Stimulated activated CD8-positive, alpha-beta memory T cell treated with anti-CD3 and anti-CD28 coated beads, Interleukin-12 subunit alpha, Interleukin-12 subunit beta, amount 100 ng/mL, for 4 hours (primary cell): ENCODE results near the gene ITIH5.
A peak's percentile ranks its signal among the peaks of the same experiment; 100 is the strongest.
"Not testable (repeated sequence)": the region's sequence is repeated elsewhere in the genome, so short reads cannot be mapped to it uniquely, and the experiment has no call there.

Experiments used
- DNase-seq: peaks from one replicate; pipeline ENCODE4 v3.0.0-alpha.2; 2020; ENCODE audit warnings: low read depth

ITIH5 gene

DNA sequence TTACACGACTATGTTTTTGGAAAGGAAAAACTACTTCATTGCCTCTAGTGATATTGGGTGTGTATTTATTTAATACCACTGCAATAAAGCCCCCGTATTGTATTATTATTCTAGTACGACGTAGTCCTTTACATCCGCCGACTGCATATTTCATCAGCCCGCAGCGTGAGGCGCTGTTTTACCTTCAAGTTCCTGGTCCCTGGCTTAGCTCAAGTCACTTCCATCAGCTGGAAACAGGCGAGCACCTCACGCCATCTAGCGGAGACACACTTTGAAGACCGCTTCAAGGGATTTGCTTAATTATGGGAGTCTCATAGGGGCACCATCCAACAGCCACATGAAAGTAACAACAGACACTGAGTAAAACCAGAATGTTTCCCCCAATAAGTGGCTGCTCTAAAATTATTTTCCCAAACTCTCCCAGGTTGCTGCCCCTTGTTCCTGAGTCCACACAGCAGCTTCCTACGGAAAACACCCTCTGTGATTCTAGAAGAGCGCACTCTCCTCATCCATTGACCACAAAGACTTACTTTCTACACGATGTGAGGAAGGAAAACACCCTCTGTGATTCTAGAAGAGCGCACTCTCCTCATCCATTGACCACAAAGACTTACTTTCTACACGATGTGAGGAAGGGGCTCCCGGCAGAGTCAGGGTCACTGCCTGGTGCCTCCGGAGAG is 20.6 kb upstream of the ITIH5 start:
- peak; percentile 46 for DNase-seq

DNA sequence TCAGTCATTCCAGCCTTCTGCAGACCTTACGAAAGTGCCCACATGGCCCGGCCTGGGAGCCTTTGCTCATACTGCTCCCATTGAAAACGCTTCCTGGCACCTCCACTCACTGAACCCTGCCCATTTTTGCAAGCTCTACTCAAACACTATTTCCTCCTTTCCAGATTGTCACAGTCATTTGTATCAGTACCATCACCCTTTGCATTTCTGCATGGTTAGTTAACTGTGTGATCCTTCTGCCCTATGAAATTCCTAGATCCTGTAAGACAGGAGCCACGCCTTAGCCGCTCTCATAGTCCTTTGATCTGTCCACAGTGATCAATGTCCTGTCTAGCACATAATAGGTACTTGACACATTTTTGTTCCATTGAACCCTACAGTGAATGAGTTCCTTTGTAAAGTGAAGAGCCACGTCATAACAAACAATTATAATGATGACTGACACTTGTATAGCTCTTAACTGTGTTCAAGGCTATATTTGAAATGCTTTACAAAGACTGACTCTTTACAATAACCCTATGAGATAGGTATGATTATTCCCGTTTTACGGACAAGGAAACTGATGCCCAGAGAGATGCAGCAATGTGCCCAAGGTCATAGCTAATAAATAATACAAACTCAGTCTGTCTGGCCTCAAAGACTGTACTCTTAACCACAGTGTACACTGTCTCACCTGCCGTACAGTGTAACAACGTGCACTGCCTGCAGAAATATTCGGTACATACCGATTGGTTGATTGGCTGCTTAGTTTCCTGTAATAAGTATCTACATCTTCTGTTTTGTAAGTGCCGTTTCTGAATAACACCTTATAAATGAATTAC is 19.8 kb upstream of the ITIH5 start:
- DNase-seq: no peak

GRCh38 chr10:7680078-7680477 is 13.3 kb upstream of the ITIH5 start:
- not testable (repeated sequence) for DNase-seq

- no peak for DNase-seq
Observed at GRCh38 chr10:7679256-7679655, 12.5 kb upstream of the ITIH5 start.

DNA sequence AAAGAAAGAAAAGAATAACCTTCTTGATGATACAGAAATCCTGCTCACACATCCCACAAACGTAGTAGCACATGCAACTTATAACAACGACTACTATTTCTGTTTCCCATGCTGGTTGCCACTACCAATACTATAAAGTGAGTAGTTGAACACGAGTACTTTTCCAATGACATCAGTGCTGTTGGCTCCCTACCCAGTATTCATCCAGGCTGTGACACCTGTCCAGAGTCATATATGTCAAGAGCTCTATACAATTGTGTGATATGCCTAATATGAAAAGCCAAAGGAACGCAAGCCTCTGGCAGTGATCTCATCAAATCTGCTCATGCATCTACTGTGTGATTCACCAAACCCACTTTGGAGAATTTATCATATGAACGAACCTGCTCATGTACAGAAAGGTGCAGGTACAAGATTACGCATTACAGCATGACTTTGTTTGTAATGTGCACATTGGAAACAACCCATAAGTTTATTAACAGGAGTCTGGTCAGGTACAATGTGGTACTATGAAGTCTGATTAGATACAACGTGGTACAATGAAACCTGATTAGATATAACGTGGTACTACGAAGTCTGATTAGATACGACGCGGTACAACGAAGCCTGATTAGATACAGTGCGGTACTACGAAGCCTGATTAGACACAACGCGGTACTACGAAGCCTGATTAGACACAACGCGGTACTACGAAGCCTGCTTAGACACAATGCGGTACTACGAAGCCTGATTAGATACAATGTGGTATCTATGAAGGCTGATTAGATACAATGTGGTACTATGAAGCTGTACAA is 5.8 kb upstream of the ITIH5 start:
- DNase-seq: no peak

- no peak for DNase-seq
Observed at GRCh38 chr10:7670157-7670556, 3.4 kb upstream of the ITIH5 start.

GRCh38 chr10:7667262-7668141 is 736 bp upstream of the ITIH5 start:
- no peak for DNase-seq

DNA sequence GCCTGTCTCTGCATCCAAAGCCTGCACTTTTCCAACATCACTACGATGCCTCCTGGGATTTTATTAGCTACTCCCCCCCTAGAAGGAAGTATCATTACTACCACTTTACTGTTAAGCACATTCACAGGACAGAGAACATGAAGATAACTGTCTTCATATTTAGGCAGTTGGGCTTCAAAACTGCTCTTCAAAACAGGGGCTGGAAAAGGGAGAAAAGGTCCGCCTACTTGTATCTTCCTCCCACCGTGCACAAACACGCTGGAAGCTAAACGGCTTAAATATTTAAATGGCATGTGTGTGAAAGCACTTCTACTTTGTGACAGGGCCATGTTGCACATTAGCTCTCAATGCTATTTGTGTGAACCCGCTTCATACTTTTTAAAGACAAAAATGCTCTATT is 999 bp downstream of the ITIH5 start:
- DNase-seq: no peak

GRCh38 chr10:7664707-7665106 is 2.1 kb downstream of the ITIH5 start:
- DNase-seq: no peak

- DNase-seq: no peak
Observed at GRCh38 chr10:7662522-7662921, 4.2 kb downstream of the ITIH5 start.

DNA sequence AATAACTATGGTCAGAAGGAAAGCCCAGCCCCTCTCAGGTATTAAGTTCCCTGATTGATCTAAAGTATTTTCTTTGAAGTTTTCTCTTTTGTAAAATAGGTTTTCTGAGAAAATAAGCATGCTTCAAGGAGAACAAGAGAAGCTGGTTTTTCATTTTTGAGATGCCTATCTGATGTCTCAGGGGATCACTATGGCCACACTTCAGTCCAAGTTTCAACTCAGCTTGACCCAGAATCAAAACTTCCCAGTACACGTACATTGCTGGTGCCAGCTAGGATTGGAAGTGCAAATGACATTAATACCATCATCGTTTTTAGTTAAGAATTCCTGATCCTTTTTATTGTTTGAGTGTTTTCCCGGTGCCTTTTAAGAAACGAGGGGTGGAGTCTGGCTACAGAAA is 7.2 kb downstream of the ITIH5 start:
- DNase-seq: no peak

GRCh38 chr10:7657552-7657951 is 9.2 kb downstream of the ITIH5 start:
- DNase-seq: no peak

- not testable (repeated sequence) for DNase-seq
Observed at GRCh38 chr10:7657079-7657478, 9.7 kb downstream of the ITIH5 start.

- DNase-seq: no peak
Observed at GRCh38 chr10:7651853-7652470, 14.8 kb downstream of the ITIH5 start.

DNA sequence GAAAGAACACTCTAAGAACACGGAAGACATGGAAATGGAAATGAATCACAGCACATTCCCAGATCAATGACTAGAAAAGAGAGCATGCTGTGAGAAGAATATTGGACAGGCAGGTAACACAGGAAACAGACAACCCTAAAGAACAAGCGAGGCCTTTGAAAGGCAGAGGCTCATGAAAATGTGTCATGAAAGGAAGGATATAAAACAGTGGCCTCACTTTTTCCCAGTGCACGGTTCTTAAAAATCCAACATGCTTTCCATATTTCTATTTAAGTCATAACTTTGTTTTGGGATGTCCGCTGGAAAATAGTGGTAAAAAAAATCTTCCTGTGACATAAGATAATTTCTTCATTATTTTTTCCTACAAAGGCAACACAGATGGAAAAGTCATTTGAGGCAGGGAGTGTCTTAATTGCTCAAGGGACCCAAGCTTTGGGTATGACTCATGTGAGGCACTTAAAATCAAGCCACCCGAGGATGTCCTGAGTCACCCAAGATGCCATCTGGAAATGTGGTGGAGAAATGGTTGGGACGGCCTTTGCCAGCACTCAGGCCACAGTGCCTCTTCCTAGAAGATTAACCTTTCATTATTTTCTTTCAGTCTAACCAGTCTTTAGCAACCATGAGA is 17.0 kb downstream of the ITIH5 start:
- DNase-seq: no peak

GRCh38 chr10:7647062-7647664 is 19.6 kb downstream of the ITIH5 start:
- DNase-seq: no peak

DNA sequence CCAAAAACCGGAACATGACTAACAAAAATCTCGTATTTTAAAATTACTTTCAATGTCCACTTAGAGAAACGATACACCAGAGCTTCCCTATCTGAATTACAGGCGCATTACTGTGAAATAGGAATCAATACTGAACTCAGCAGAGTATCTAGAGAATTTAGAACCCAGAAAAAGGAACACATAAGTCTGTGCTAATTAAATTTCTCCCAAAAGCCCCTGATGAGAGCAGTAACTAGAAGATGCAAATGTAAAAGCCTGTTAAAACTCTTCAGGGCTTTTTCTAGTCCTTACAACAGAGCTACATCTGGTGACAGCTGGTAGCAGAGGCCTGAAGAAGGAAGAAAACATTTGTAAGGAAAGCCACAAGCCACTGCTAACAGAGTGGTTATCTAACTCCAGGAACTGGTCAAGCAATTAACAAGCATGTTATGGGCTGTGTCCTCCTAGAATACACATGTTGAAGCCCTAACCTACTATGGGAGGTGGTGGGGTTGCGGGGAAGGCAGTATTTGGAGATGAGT is 24.2 kb downstream of the ITIH5 start:
- no peak for DNase-seq

GRCh38 chr10:7635408-7636125 is 31.2 kb downstream of the ITIH5 start:
- no peak for DNase-seq

DNA sequence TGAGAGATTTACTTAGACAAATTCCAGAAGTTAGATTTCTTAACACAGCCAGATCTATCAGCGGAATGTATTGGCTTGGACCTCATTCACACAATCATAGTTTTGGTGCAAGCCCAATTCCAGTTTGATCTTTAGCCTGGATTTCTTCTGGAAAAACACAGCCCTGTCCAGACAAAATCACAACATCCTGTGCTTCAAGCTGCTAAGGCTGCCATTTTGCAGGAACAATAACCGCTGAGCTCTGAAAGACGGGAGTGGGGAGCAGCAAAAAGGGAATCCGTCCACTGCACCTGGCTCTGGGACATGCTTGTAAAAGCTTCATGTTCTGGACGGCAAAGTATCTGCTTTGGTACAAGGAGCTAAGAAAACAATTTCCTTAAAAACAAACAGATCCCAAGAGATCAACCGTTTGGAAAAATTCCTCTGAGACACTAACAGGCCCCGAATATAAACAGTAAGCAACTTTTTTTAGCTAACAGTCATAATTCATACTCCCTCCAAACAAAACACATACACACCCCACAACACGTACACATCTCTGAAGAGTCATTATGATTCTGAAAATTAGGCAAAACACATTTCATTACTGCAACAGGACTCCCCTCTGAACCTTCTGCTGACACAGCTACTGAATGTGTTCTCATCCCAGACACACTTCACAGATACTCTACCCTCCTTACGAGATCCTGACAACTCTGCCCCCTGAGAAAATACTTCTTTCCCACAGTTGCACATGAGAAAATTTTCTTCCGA is 32.4 kb downstream of the ITIH5 start:
- DNase-seq: no peak
